ENCODE data around the gene ATP5F1D.

Gene ATP5F1D

DNA sequence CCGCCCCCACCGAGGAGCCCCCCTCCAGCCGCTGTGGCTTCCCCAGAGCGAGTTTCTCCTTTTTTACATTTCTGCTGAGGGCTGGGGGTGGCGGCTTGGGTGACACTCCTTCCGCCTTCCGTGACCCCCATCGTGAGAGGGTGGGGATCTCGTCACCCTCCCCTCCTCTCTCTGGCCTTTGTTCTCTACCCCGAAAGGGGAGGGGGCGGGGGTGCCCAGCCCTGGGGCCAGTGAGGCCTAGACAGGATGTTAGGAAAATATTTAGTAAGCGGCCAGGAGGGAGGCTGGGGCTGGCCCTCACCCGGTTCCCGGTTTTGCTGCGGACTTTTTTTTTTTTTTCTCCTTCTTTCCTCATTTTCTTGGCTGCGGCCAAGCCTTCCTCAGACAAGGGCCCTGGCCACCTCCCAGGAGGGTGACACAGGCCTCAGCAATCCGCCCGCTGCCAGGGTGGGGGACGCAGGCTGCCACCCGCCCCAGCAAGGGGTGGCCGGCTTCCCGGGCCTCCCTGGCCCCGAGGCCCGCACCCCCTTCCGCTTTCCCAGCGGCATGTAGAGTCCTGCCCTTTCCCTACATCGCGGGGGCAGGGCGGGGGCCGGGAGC is 10.8 kb downstream of the ATP5F1D start:
- no peaks in the 10 kb centered on the region for H3K9me3 ChIP-seq (ENCODE audit: severe bottlenecking)
- H3K27ac ChIP-seq (ENCODE audit: poor library complexity, severe bottlenecking): peak overlapping the region; percentile 97
- H3K4me3 ChIP-seq (ENCODE audit: severe bottlenecking): peak overlapping the region; percentile 58
- no peaks in the 10 kb centered on the region for H3K27me3 ChIP-seq (ENCODE audit: insufficient read depth, poor library complexity, severe bottlenecking)
- TF ChIP-seq, protein P1, sequence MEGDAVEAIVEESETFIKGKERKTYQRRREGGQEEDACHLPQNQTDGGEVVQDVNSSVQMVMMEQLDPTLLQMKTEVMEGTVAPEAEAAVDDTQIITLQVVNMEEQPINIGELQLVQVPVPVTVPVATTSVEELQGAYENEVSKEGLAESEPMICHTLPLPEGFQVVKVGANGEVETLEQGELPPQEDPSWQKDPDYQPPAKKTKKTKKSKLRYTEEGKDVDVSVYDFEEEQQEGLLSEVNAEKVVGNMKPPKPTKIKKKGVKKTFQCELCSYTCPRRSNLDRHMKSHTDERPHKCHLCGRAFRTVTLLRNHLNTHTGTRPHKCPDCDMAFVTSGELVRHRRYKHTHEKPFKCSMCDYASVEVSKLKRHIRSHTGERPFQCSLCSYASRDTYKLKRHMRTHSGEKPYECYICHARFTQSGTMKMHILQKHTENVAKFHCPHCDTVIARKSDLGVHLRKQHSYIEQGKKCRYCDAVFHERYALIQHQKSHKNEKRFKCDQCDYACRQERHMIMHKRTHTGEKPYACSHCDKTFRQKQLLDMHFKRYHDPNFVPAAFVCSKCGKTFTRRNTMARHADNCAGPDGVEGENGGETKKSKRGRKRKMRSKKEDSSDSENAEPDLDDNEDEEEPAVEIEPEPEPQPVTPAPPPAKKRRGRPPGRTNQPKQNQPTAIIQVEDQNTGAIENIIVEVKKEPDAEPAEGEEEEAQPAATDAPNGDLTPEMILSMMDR (IDR thresholded peaks at IDR 0.05; ENCODE audit: poor library complexity, severe bottlenecking): no peak
- H3K4me1 ChIP-seq (ENCODE audit: insufficient read depth, poor library complexity, severe bottlenecking): peaks cover 15% of the 10 kb centered on the region
- H3K36me3 ChIP-seq (ENCODE audit: low read depth): peaks cover 63% of the 10 kb centered on the region
- ATAC-seq (ENCODE audit: low read depth) (peak; percentile 29), DNase-seq (ENCODE audit: low spot score) (peak; percentile 92)

GRCh38 chr19:1252821-1253513 is 11.4 kb downstream of the ATP5F1D start:
- DNase-seq (ENCODE audit: low spot score) (peak; percentile 95), ATAC-seq (ENCODE audit: low read depth) (peak; percentile 56)
- TF ChIP-seq, protein P1 (IDR thresholded peaks at IDR 0.05; ENCODE audit: poor library complexity, severe bottlenecking): peak; percentile 12
- H3K36me3 ChIP-seq (ENCODE audit: low read depth): peaks cover 68% of the 10 kb centered on the region
- H3K9me3 ChIP-seq (ENCODE audit: severe bottlenecking): no peaks in the 10 kb centered on the region
- no peaks in the 10 kb centered on the region for H3K27me3 ChIP-seq (ENCODE audit: insufficient read depth, poor library complexity, severe bottlenecking)
- peak overlapping the region; percentile 58 for H3K4me3 ChIP-seq (ENCODE audit: severe bottlenecking)
- H3K4me1 ChIP-seq (ENCODE audit: insufficient read depth, poor library complexity, severe bottlenecking): peaks cover 18% of the 10 kb centered on the region
- peak overlapping the region; percentile 97 for H3K27ac ChIP-seq (ENCODE audit: poor library complexity, severe bottlenecking)

DNA sequence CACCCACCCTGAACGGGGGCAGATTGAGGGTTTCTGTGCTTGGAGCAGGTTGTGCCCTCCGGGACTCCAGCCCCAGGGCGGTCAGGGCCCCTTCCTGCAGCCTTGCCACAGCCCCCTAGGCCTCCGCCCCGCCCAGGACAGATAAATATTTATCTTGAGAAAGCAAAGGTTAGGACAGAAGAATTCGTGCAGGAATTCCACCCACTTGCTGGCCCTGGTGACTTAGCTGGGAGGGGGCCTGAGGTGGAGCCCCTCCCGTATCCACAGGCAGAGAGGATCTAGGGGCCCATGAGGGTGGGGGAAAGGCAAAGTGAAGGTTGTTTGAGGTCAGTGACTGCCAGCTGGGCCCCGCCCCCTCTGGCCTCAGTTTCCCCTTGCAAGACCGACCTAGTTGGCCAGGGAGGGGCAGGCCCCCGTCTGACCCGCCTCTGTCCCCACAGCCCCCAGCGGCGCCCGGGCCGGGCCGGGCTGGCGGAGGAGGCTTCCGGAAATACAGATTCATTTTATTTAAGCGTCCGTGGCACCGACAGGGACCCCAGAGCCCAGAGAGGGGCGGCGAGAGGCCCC is 12.0 kb downstream of the ATP5F1D start:
- no peaks in the 10 kb centered on the region for H3K27me3 ChIP-seq (ENCODE audit: insufficient read depth, poor library complexity, severe bottlenecking)
- H3K36me3 ChIP-seq (ENCODE audit: low read depth): peaks cover 74% of the 10 kb centered on the region
- peak overlapping the region; percentile 97 for H3K27ac ChIP-seq (ENCODE audit: poor library complexity, severe bottlenecking)
- H3K4me3 ChIP-seq (ENCODE audit: severe bottlenecking): peak overlapping the region; percentile 58
- H3K9me3 ChIP-seq (ENCODE audit: severe bottlenecking): no peaks in the 10 kb centered on the region
- peaks cover 22% of the 10 kb centered on the region for H3K4me1 ChIP-seq (ENCODE audit: insufficient read depth, poor library complexity, severe bottlenecking)
- ATAC-seq (ENCODE audit: low read depth) (peak; percentile 3; the same call in 1 of the 3 replicates), DNase-seq (ENCODE audit: low spot score) (no peak)
- TF ChIP-seq, protein P1 (IDR thresholded peaks at IDR 0.05; ENCODE audit: poor library complexity, severe bottlenecking): no peak

DNA sequence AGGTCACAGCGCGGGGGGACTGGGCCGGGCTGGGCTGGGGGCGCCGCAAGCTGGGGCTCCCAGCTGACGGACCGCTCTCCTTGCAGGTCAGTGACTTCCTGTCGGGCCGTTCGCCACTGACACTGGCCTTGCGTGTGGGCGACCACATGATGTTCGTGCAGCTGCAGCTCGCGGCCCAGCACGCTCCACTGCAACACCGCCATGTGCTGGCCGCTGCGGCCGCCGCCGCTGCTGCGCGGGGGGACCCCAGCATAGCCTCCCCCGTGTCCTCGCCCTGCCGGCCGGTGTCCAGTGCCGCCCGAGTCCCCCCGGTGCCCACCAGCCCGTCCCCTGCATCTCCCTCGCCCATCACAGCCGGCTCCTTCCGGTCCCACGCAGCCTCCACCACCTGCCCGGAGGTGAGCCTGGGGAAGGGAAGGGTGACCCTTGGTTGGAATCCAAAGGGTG is 12.6 kb downstream of the ATP5F1D start:
- ATAC-seq (ENCODE audit: low read depth): no peak
- Histone ChIP-seq H3K36me3 (ENCODE audit: low read depth) (peaks cover 74% of the 10 kb centered on the region), H3K27me3 (ENCODE audit: insufficient read depth, poor library complexity, severe bottlenecking) (no peaks in the 10 kb centered on the region), H3K4me3 (ENCODE audit: severe bottlenecking) (no peak overlapping the region), H3K9me3 (ENCODE audit: severe bottlenecking) (no peaks in the 10 kb centered on the region), H3K4me1 (ENCODE audit: insufficient read depth, poor library complexity, severe bottlenecking) (peaks cover 26% of the 10 kb centered on the region), H3K27ac (ENCODE audit: poor library complexity, severe bottlenecking) (peak overlapping the region; percentile 97)
- no peak for DNase-seq (ENCODE audit: low spot score)
- TF ChIP-seq, protein P1 (IDR thresholded peaks at IDR 0.05; ENCODE audit: poor library complexity, severe bottlenecking): no peak
